AG09309 (cell line): ENCODE results near the gene SFXN5.

Experiments
- DNase-seq: peaks from one replicate; pipeline ENCODE4 v3.0.0-alpha.2; 2010; ENCODE audit warnings: low read depth
- H3K4me3 ChIP-seq: 2 replicates; pipeline ENCODE4 v1.5.1; 2011; ENCODE audit warnings: mild to moderate bottlenecking, low read depth, low read length, moderate library complexity; ENCODE audit not compliant: control insufficient read depth
- TF ChIP-seq, protein P1 (sequence below): IDR thresholded peaks from 2 replicates; pipeline ENCODE4 v1.5.1; 2011; ENCODE audit warnings: mild to moderate bottlenecking, low read depth, low read length, inconsistent platforms; ENCODE audit not compliant: insufficient read depth, control insufficient read depth; ENCODE audit errors: missing control alignments

The SFXN5 gene

DNA sequence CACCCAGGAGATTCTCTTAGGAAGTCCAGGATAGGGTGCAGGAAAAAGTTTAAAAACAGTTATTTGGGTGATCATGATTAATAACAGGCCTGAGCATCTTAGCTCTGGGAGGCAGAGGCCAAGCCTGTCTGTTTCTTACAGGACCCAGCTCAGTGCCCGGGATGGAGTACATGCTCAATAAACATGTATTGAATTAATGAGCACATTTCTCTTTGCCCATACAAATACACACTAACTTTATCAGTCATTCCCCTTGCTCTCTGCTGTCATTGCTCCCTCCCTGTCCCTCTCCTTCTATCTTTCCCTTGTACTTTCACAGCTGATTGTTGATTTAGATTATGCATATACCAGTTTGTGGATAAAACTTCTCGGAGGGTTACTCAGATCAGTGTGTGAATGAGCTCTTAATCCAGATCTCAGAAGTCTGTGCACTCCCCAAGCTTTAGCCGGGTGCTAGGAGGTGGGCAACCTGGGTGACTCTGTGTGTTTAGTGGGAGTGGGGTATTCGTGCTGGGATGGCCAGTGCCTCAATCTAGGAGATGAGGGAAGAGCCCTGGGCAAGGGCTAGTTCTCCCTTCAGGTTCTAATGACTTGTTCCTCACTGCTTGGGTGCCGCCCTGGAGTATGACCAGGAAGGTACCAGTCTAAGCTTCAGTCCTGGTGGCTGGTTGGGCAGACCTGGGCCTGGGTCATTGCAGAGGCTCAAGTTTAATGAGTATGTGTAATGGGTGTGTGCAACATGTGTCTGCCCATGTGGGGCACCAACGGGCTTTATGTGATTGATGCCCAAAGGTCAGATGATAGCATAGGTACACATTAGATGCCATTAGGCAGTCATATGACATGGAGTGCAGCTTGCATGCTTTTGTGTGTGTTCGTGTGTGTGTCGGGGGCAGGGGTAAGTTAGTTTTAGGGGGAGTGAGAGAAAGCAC is 143.6 kb downstream of the SFXN5 start:
- H3K4me3 ChIP-seq = no peak overlapping the region
- TF ChIP-seq, protein P1, sequence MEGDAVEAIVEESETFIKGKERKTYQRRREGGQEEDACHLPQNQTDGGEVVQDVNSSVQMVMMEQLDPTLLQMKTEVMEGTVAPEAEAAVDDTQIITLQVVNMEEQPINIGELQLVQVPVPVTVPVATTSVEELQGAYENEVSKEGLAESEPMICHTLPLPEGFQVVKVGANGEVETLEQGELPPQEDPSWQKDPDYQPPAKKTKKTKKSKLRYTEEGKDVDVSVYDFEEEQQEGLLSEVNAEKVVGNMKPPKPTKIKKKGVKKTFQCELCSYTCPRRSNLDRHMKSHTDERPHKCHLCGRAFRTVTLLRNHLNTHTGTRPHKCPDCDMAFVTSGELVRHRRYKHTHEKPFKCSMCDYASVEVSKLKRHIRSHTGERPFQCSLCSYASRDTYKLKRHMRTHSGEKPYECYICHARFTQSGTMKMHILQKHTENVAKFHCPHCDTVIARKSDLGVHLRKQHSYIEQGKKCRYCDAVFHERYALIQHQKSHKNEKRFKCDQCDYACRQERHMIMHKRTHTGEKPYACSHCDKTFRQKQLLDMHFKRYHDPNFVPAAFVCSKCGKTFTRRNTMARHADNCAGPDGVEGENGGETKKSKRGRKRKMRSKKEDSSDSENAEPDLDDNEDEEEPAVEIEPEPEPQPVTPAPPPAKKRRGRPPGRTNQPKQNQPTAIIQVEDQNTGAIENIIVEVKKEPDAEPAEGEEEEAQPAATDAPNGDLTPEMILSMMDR = no peak

GRCh38 chr2:72926811-72927465 is 144.6 kb downstream of the SFXN5 start:
- no peak for DNase-seq
- no peak overlapping the region for H3K4me3 ChIP-seq
- TF ChIP-seq, protein P1 = no peak

More for the DNA sequence above, 143.6 kb downstream of the SFXN5 start:
- DNase-seq = no peak

GRCh38 chr2:72926368-72926767 is 145.1 kb downstream of the SFXN5 start:
- no peak for DNase-seq
- H3K4me3 ChIP-seq = no peak overlapping the region
- TF ChIP-seq, protein P1 = no peak

GRCh38 chr2:72925328-72925943 is 146.1 kb downstream of the SFXN5 start:
- TF ChIP-seq, protein P1 = no peak
- no peak overlapping the region for H3K4me3 ChIP-seq
- DNase-seq = no peak

DNA sequence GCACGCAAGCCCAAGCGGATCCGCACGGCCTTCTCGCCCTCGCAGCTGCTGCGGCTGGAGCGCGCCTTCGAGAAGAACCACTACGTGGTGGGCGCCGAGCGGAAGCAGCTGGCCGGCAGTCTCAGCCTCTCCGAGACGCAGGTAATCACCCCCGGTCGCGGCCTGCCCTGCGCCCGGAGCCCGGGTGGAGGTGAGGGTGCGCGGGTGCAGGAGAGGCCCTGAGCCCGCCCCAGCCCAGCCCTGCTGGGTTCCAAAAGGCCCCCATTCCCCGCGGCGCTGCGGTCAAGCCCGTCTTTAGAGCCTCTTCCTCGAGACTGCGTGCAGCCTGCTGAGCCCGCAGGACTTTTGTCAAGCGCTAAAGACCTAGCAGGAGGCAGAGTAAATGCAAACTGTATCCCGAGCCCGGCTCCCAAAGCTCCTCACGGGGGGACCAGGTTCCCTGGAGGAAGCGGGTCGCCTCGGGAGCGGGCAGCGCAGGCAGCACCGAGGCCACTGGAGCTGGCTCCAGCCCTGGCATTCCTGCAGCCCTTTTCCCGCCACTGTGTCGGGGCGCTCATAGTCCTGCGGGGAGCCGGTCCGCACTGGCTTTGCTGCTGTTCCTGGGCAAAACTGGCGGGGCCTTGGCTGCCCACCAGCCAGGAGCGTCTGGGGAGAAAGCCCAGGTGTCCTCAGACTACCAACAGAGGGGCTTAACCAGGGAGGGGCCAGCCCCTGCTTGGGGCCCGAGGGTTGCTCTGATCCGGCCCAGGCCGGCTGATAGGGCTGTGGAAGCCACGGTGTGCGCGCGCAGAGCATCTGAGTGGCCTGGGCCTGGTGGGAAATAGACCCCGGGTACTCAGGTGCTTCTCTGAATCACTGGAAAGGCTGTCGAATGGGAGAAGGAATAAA is 146.9 kb downstream of the SFXN5 start:
- no peak for DNase-seq
- H3K4me3 ChIP-seq = no peak overlapping the region

More for the DNA sequence above, 146.9 kb downstream of the SFXN5 start:
- TF ChIP-seq, protein P1 = no peak
